Karpas-422 (cell line): Measurements from ENCODE around the gene PWWP2B. TPM values are rescaled to one million over a fixed set of nuclear protein-coding genes. Genes with fewer than 3 reads are reported as not detected.

Source experiments
- DNase-seq: peaks from one replicate; pipeline ENCODE4 v3.0.0-alpha.2; 2015
- H2AFZ ChIP-seq: fragments of 200-600 bp; sonication (generic); 2 replicates; pipeline ENCODE4 v1.6.1; 2014; ENCODE audit warnings: antibody characterized with exemption, low read length, mixed read lengths
- H3K27ac ChIP-seq: fragments of 200-600 bp; sonication (generic); 2 replicates; pipeline ENCODE4 v1.5.1; 2014; ENCODE audit warnings: mild to moderate bottlenecking, low read length, moderate library complexity
- H3K27me3 ChIP-seq: fragments of 200-600 bp; sonication (generic); 2 replicates; pipeline ENCODE4 v1.6.1; 2014; ENCODE audit warnings: low read length, mixed read lengths
- H3K36me3 ChIP-seq: fragments of 200-600 bp; sonication (generic); 2 replicates; pipeline ENCODE4 v1.6.1; 2014; ENCODE audit warnings: low read length, mixed read lengths; ENCODE audit not compliant: insufficient read depth
- H3K4me1 ChIP-seq: fragments of 200-600 bp; sonication (generic); 2 replicates; pipeline ENCODE4 v1.6.1; 2014; ENCODE audit warnings: mild to moderate bottlenecking, low read length, mixed read lengths
- H3K4me2 ChIP-seq: fragments of 200-600 bp; sonication (generic); 2 replicates; pipeline ENCODE4 v1.6.1; 2014; ENCODE audit warnings: low read length, low read depth, mild to moderate bottlenecking; ENCODE audit not compliant: poor library complexity, severe bottlenecking
- H3K4me3 ChIP-seq: fragments of 200-600 bp; sonication (generic); 2 replicates; pipeline ENCODE4 v1.5.1; 2014; ENCODE audit warnings: mild to moderate bottlenecking, antibody characterized with exemption, low read length, mixed read lengths
- H3K79me2 ChIP-seq: fragments of 200-600 bp; sonication (generic); 2 replicates; pipeline ENCODE4 v1.6.1; 2014; ENCODE audit warnings: mild to moderate bottlenecking, low read length, mixed read lengths
- H3K9ac ChIP-seq: fragments of 200-600 bp; sonication (generic); 2 replicates; pipeline ENCODE4 v1.6.0; 2014; ENCODE audit warnings: low read length
- H3K9me2 ChIP-seq: fragments of 200-600 bp; sonication (generic), shearing (Covaris generic); replicated peaks from 2 replicates; pipeline ENCODE4 v1.6.0; 2014; ENCODE audit warnings: mild to moderate bottlenecking, low read length, moderate library complexity; ENCODE audit not compliant: insufficient read depth
- H3K9me3 ChIP-seq: fragments of 300-700, 200-600 bp; sonication (generic); 2 replicates; pipeline ENCODE4 v1.6.1; 2014; ENCODE audit warnings: low read length, mixed read lengths
- H4K20me1 ChIP-seq: fragments of 200-600 bp; sonication (generic); 2 replicates; pipeline ENCODE4 v1.6.1; 2014; ENCODE audit warnings: mild to moderate bottlenecking, antibody characterized with exemption, low read length, low read depth; ENCODE audit not compliant: insufficient read depth
- total RNA-seq: library from RNA; depleted of rRNA; stranded (reverse); fragments of >200 nt; shearing (Covaris generic); gene quantifications from 2 replicates; pipeline ENCODE4 v1.2.3, GENCODE V29; 2014; ENCODE audit warnings: low replicate concordance

PWWP2B gene
- total RNA-seq, 1 experiment from 2014 or later: 1.4 TPM

GRCh38 chr10:132423966-132424861, 27.2 kb downstream of the PWWP2B start:
- no peak overlapping the region for H3K27ac ChIP-seq
- H3K4me1 ChIP-seq: peaks cover 39% of the 10 kb centered on the region
- no peak overlapping the region for H3K4me2 ChIP-seq
- no peaks in the 10 kb centered on the region for H3K79me2 ChIP-seq
- DNase-seq: no peak
- no peaks in the 10 kb centered on the region for H3K27me3 ChIP-seq
- no peaks in the 10 kb centered on the region for H3K9me2 ChIP-seq
- H3K9ac ChIP-seq: no peak overlapping the region
- no peak overlapping the region for H3K4me3 ChIP-seq
- H4K20me1 ChIP-seq: no peaks in the 10 kb centered on the region
- no peaks in the 10 kb centered on the region for H3K9me3 ChIP-seq
- H3K36me3 ChIP-seq: no peaks in the 10 kb centered on the region
- no peak overlapping the region for H2AFZ ChIP-seq

DNA sequence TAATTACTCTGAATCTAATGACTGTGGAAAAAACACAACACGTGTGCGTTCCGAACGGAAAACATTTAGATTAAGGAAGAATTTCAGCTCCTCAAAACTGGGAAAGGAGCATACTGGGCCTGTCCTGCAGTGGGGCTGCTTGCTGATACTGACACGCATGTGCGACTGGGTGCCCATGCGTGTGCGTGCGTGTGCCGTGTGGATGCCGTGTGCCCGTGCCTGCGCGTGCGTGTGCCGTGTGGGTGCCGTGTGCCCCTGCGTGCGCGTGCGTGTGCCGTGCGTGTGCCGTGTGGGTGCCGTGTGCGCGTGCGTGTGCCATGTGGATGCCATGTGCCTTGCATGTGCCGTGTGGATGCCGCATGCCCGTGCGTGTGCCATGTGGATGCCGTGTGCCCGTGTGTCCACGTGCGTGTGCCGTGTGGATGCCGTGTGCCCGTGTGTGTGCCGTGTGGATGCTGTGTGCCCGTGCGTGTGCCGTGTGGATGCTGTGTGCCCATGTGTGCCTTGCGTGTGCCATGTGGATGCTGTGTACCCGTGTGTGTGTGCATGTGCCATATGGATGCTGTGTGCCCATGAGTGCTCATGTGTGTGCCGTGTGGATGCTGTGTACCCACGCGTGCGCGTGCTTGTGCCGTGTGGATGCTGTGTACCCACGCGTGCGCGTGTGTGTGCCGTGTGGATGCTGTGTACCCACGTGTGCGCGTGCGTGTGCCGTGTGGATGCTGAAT, 28.2 kb downstream of the PWWP2B start:
- Histone ChIP-seq H3K4me3 (no peak overlapping the region), H3K9ac (no peak overlapping the region), H3K79me2 (no peaks in the 10 kb centered on the region), H3K27ac (no peak overlapping the region), H3K4me2 (no peak overlapping the region), H3K27me3 (no peaks in the 10 kb centered on the region), H4K20me1 (no peaks in the 10 kb centered on the region), H3K9me2 (no peaks in the 10 kb centered on the region), H3K4me1 (peaks cover 44% of the 10 kb centered on the region), H3K36me3 (no peaks in the 10 kb centered on the region), H2AFZ (no peak overlapping the region), H3K9me3 (no peaks in the 10 kb centered on the region)
- no peak for DNase-seq

- Histone ChIP-seq H3K9me3 (no peaks in the 10 kb centered on the region), H3K27me3 (no peaks in the 10 kb centered on the region), H3K9ac (no peak overlapping the region), H3K79me2 (no peaks in the 10 kb centered on the region), H2AFZ (no peak overlapping the region), H3K36me3 (no peaks in the 10 kb centered on the region), H3K4me1 (peaks cover 44% of the 10 kb centered on the region), H3K4me2 (no peak overlapping the region), H3K27ac (no peak overlapping the region), H3K4me3 (no peak overlapping the region), H3K9me2 (no peaks in the 10 kb centered on the region), H4K20me1 (no peaks in the 10 kb centered on the region)
- DNase-seq: no peak
Measured at GRCh38 chr10:132425757-132426155, 28.8 kb downstream of the PWWP2B start.

GRCh38 chr10:132427006-132427771, 30.2 kb downstream of the PWWP2B start:
- Histone ChIP-seq H3K27me3 (no peaks in the 10 kb centered on the region), H3K4me1 (peaks cover 44% of the 10 kb centered on the region), H4K20me1 (no peaks in the 10 kb centered on the region), H2AFZ (no peak overlapping the region), H3K36me3 (no peaks in the 10 kb centered on the region), H3K9me2 (no peaks in the 10 kb centered on the region), H3K9ac (no peak overlapping the region), H3K27ac (no peak overlapping the region), H3K4me3 (no peak overlapping the region), H3K4me2 (no peak overlapping the region), H3K9me3 (no peaks in the 10 kb centered on the region), H3K79me2 (no peaks in the 10 kb centered on the region)
- no peak for DNase-seq

GRCh38 chr10:132427939-132428367, 31.0 kb downstream of the PWWP2B start:
- no peak overlapping the region for H3K9ac ChIP-seq
- DNase-seq: no peak
- H3K4me3 ChIP-seq: no peak overlapping the region

GRCh38 chr10:132428486-132428995, 31.5 kb downstream of the PWWP2B start:
- Histone ChIP-seq H4K20me1 (no peaks in the 10 kb centered on the region), H3K9me2 (no peaks in the 10 kb centered on the region), H2AFZ (no peak overlapping the region), H3K27me3 (no peaks in the 10 kb centered on the region), H3K4me2 (no peak overlapping the region), H3K9me3 (no peaks in the 10 kb centered on the region), H3K27ac (no peak overlapping the region), H3K4me3 (no peak overlapping the region), H3K4me1 (peaks cover 43% of the 10 kb centered on the region), H3K36me3 (no peaks in the 10 kb centered on the region), H3K9ac (no peak overlapping the region), H3K79me2 (no peaks in the 10 kb centered on the region)
- no peak for DNase-seq

More at GRCh38 chr10:132427939-132428367, 31.0 kb downstream of the PWWP2B start:
- H3K4me2 ChIP-seq: no peak overlapping the region
- H3K79me2 ChIP-seq: no peaks in the 10 kb centered on the region
- H3K27ac ChIP-seq: no peak overlapping the region
- H4K20me1 ChIP-seq: no peaks in the 10 kb centered on the region
- no peaks in the 10 kb centered on the region for H3K27me3 ChIP-seq
- H3K9me3 ChIP-seq: no peaks in the 10 kb centered on the region
- H3K9me2 ChIP-seq: no peaks in the 10 kb centered on the region
- no peak overlapping the region for H2AFZ ChIP-seq
- H3K36me3 ChIP-seq: no peaks in the 10 kb centered on the region
- H3K4me1 ChIP-seq: peaks cover 44% of the 10 kb centered on the region

DNA sequence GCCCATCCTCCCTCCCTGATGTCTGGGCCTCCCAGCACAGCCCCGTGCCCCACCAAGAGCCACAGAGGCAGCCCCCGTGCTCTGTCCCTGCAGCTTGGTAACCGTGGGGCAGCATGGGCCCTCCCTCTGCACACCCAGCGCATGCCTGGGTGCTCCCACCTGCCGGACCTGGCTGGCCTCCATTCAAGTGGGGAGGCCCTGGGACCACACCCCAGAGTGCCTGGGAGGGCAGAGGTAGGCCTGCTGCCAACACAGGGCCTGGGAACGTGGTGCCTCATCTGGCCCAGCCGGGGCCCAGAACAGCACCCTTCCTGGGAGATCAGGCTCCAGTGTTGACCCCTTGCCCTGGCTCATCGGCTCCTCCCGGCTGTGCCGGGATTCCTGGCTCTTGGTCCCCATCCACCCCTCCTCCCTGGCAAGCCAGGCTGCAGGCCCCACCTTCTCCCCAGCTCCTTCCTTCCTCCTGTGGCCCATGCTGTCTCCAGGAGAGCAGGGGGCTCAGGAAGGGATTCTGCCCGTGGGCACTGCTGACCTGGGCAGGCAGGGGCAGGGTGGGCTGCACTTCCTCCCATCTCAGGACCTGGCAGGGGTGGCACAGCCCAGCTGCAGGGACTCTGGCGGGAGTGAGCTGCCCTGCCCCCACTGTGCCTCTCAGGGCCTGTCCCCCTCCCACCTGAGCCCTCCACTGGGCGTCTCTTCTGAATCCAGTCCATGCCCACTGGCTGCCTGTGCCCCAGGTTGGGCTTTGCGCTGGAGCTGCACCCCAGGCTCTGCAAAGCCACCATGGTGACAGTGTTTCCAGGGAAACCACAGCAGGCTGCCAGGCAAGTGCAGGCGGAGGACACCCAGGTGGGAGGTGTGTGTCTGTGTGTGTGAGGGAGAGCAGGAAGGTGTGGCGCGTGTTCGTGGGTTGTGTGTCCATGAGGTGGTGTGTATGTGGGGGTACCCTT, 32.6 kb downstream of the PWWP2B start:
- Histone ChIP-seq H3K36me3 (no peaks in the 10 kb centered on the region), H3K9me2 (no peaks in the 10 kb centered on the region), H3K9me3 (no peaks in the 10 kb centered on the region), H3K79me2 (no peaks in the 10 kb centered on the region), H3K4me3 (no peak overlapping the region), H2AFZ (no peak overlapping the region), H4K20me1 (no peaks in the 10 kb centered on the region), H3K4me2 (no peak overlapping the region), H3K27me3 (no peaks in the 10 kb centered on the region), H3K9ac (peak overlapping the region; percentile 32), H3K27ac (no peak overlapping the region), H3K4me1 (peaks cover 45% of the 10 kb centered on the region)
- DNase-seq: no peak
